HG03378 (cell line): ENCODE results near the gene VKORC1L1.
"Not testable (repeated sequence)": the region's sequence is repeated elsewhere in the genome, so short reads cannot be mapped to it uniquely, and the experiment has no call there.

Experiments
- ATAC-seq: cut with Tn5 transposase; IDR thresholded peaks from one replicate; pipeline ENCODE4 v1.9.1; 2021; ENCODE audit warnings: mild to moderate bottlenecking, moderate library complexity; ENCODE audit not compliant: unreplicated experiment

VKORC1L1 gene

GRCh38 chr7:65931685-65932084 is 58.8 kb downstream of the VKORC1L1 start:
- no peak for ATAC-seq

- no peak for ATAC-seq
Measured at GRCh38 chr7:65937296-65937695, 64.4 kb downstream of the VKORC1L1 start.

- no peak for ATAC-seq
Measured at GRCh38 chr7:65938336-65938895, 65.5 kb downstream of the VKORC1L1 start.

GRCh38 chr7:65945787-65946186 is 72.9 kb downstream of the VKORC1L1 start:
- ATAC-seq, result not testable (repeated sequence)

- ATAC-seq, result no peak
Measured at GRCh38 chr7:65946904-65947303, 74.0 kb downstream of the VKORC1L1 start.

GRCh38 chr7:65951837-65952578 is 79.1 kb downstream of the VKORC1L1 start:
- ATAC-seq, result no peak

- ATAC-seq, result no peak
Measured at GRCh38 chr7:65953001-65953720, 80.3 kb downstream of the VKORC1L1 start.

GRCh38 chr7:65953890-65954450 is 81.1 kb downstream of the VKORC1L1 start:
- no peak for ATAC-seq

- no peak for ATAC-seq
Measured at GRCh38 chr7:65955718-65956117, 82.8 kb downstream of the VKORC1L1 start.

GRCh38 chr7:65960351-65961074 is 87.6 kb downstream of the VKORC1L1 start:
- ATAC-seq, result no peak

GRCh38 chr7:65962033-65962432 is 89.2 kb downstream of the VKORC1L1 start:
- no peak for ATAC-seq

- not testable (repeated sequence) for ATAC-seq
Measured at GRCh38 chr7:65964671-65965070, 91.8 kb downstream of the VKORC1L1 start.

GRCh38 chr7:65966146-65966545 is 93.3 kb downstream of the VKORC1L1 start:
- ATAC-seq, result no peak

- ATAC-seq, result no peak
Measured at GRCh38 chr7:65967361-65968155, 94.7 kb downstream of the VKORC1L1 start.

GRCh38 chr7:65968256-65969185 is 95.6 kb downstream of the VKORC1L1 start:
- ATAC-seq, result no peak

- ATAC-seq, result no peak
Measured at GRCh38 chr7:65971021-65971420, 98.1 kb downstream of the VKORC1L1 start.

GRCh38 chr7:65972976-65973375 is 100.1 kb downstream of the VKORC1L1 start:
- no peak for ATAC-seq

- no peak for ATAC-seq
Measured at GRCh38 chr7:65974191-65974801, 101.4 kb downstream of the VKORC1L1 start.

- no peak for ATAC-seq
Measured at GRCh38 chr7:65974876-65975275, 102.0 kb downstream of the VKORC1L1 start.
